Testis (tissue), 3 donors: ENCODE data around the gene TNS3. TPM values are rescaled to one million over a fixed set of nuclear protein-coding genes. Genes with fewer than 3 reads are reported as not detected.

Source experiments
- DNase-seq: peaks from one replicate; pipeline ENCODE4 v3.0.0-alpha.2; 2019
- H3K27ac ChIP-seq, 2 donors: fragments of 200-600 bp; sonication (generic); one replicate each; pipeline ENCODE4 v1.5.1; 2019
- H3K27me3 ChIP-seq: fragments of 200-600 bp; sonication (generic); one replicate; pipeline ENCODE4 v1.5.1; 2019
- H3K36me3 ChIP-seq: fragments of 200-600 bp; sonication (generic); one replicate; pipeline ENCODE4 v1.5.1; 2017; ENCODE audit warnings: low read depth; ENCODE audit errors: missing control alignments
- H3K4me1 ChIP-seq: fragments of 200-600 bp; sonication (generic); one replicate; pipeline ENCODE4 v1.5.1; 2019
- H3K4me3 ChIP-seq, 2 donors: fragments of 200-600 bp; sonication (generic); one replicate each; pipeline ENCODE4 v1.5.1; 2017 to 2019
- H3K9me3 ChIP-seq: fragments of 200-600 bp; sonication (generic); one replicate; pipeline ENCODE4 v1.5.1; 2017
- POLR2A ChIP-seq: fragments of 450-650 bp; IDR thresholded peaks from one replicate; pipeline ENCODE4 v1.6.1; 2017; ENCODE audit warnings: antibody characterized with exemption, mild to moderate bottlenecking, moderate library complexity
- WGBS, 2 donors: methylation state at CpG; one replicate each; pipeline ENCODE4 v1.1.5; 2018; 5-methylcytosine and 5-hydroxymethylcytosine counted together
- intact Hi-C: fragments of 100-400 bp; cut with DNase I; formaldehyde crosslinking; loops from one replicate; pipeline ENCODE4 v1.15.1; 2023; ENCODE audit warnings: low total_unique reads
- polyA plus RNA-seq: library from polyadenylated mRNA; stranded (reverse); fragments of 350-450 nt; fragmentation: Illumina TruSeq; extraction: RNeasy Lipid Tissue Mini Kit (QIAGEN cat#74804); gene quantifications from one replicate; pipeline ENCODE4 v1.2.3, GENCODE V29; 2014; ENCODE audit warnings: low read depth, low replicate concordance; ENCODE audit not compliant: insufficient read depth
- total RNA-seq, 2 donors: library from RNA; depleted of rRNA; stranded (reverse); fragments of >200 nt; gene quantifications; one replicate each; pipeline ENCODE4 v1.2.3, GENCODE V29; 2016
- TF ChIP-seq, protein P1 (sequence below), 3 experiments: fragments of 450-650 bp in 2 of 3; fragments of 200-600 bp in 1 of 3; sonication (generic) in 1 of 3; IDR thresholded peaks; one replicate each; pipeline ENCODE4 v1.5.1; 2016 to 2019; ENCODE audit warnings: antibody characterized with exemption in 3 of 3, mild to moderate bottlenecking in 2 of 3, moderate library complexity in 1 of 3

TNS3 gene
- total and polyA plus RNA-seq, 3 donors from 2014 or later, result 28.5 to 93.5 (median 60.0) TPM

DNA sequence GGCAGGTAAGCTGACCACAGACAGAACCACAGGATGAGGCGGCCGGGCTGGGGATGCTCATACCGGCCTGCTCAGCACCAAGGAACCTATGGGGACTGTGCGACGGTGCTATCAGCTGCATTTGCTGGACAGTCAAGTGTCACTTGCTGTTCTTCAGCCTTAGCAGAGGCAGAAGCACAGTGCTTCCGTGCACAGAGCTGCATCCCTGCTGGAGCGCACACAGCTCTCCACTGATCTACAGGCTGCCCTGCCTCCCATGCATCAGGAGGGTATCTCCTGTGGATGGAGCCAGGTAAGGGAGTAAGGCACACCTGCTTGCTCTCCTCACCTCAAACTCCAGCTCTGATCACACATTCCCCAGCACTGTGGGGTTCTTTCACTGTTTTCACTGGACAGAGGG, 97.5 kb downstream of the TNS3 start:
- WGBS, 2 donors, result 85% methylated on average over 5 to 7 of the region's 7 CpGs
- Histone ChIP-seq H3K36me3 (no peaks in the 10 kb centered on the region), H3K4me1 (peaks cover 55% of the 10 kb centered on the region), H3K9me3 (no peaks in the 10 kb centered on the region), H3K27me3 (no peaks in the 10 kb centered on the region), H3K27ac (no peak overlapping the region), H3K4me3 (no peak overlapping the region)
- TF ChIP-seq POLR2A, result no peak
- TF ChIP-seq, protein P1, sequence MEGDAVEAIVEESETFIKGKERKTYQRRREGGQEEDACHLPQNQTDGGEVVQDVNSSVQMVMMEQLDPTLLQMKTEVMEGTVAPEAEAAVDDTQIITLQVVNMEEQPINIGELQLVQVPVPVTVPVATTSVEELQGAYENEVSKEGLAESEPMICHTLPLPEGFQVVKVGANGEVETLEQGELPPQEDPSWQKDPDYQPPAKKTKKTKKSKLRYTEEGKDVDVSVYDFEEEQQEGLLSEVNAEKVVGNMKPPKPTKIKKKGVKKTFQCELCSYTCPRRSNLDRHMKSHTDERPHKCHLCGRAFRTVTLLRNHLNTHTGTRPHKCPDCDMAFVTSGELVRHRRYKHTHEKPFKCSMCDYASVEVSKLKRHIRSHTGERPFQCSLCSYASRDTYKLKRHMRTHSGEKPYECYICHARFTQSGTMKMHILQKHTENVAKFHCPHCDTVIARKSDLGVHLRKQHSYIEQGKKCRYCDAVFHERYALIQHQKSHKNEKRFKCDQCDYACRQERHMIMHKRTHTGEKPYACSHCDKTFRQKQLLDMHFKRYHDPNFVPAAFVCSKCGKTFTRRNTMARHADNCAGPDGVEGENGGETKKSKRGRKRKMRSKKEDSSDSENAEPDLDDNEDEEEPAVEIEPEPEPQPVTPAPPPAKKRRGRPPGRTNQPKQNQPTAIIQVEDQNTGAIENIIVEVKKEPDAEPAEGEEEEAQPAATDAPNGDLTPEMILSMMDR (IDR thresholded peaks at IDR 0.05), result no peak
- intact Hi-C loops, result no loop called here
- DNase-seq, result no peak

DNA sequence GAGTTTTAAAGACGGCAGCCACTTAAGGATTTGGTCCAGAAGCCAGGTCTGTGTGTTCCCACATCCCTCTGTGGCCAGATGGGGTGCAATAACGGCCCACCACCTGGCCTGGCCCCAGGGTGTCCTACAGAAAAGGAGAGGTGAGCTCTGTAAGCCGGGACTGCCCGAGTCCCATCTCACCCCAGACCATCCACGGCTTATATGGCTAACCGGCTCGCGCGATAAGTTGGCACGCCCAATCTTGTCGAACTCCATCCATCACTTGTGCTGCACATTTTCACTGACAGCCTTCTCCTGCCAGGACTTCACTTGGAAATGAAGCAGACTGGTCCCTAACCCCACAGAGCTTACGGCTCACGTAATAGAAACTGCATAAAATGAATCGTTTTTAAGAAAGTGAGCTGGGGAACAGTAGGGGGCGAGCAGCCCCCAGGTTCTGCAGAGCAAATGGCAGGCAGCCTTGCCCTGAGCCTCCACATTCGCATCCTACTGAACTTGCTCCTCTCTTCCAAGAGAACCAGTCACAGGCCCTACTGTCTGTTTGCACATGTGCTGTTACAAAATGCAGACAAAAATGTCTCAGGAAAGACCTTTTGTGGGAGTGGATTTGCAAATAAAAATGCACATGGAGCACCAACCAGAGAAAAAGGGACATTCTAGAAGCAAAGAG, 98.2 kb downstream of the TNS3 start:
- no peak overlapping the region for H3K27ac ChIP-seq
- no peaks in the 10 kb centered on the region for H3K9me3 ChIP-seq
- WGBS, 2 donors, result 89 to 94% methylated on average over 16 of the region's 16 CpGs
- H3K4me3 ChIP-seq, result no peak overlapping the region
- DNase-seq, result no peak
- intact Hi-C loops, result no loop called here
- TF ChIP-seq, protein P1 (IDR thresholded peaks at IDR 0.05), result no peak
- TF ChIP-seq POLR2A, result no peak
- H3K27me3 ChIP-seq, result no peaks in the 10 kb centered on the region
- no peaks in the 10 kb centered on the region for H3K36me3 ChIP-seq
- peaks cover 55% of the 10 kb centered on the region for H3K4me1 ChIP-seq

DNA sequence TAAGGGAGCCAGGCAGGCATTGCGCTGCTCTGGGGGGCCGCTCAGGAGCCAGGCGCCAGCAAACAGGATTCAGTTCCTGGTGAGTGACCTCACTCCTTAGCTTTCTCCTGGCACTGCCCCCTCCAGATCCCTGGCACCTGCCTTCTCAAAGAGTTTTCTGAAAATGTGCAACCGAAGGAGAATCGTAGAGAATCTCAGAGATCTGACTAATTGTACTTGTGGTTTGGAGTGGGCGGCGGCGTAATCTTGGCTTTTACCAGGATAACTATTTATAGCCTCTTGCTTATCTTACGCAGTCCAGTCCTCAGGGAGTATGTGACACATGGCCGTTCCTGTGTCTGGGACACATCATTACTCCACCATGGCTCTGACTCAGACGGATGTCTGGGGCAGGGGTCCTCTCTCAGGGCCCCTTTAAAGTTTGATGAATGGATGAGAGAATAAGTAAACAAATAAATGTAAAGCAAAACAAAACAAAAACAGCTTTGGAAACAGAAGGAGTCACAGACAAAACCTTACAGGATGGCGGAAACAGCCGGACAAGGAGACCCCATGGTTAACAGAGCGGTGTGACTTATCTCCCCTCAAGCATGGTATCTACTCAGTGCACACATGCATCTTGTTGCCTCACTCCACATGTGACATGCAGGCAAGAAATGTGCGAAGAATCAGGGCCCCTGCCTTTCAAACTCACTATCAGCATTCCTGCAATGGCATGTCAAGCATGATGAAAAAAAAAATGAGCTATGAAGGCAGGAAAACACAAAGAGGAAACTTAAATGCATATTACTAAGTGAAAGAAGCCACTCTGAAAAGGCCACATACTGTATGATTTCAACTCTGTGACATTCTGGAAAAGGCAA, 99.7 kb downstream of the TNS3 start:
- Histone ChIP-seq H3K4me1 (peaks cover 65% of the 10 kb centered on the region), H3K36me3 (no peaks in the 10 kb centered on the region), H3K27ac (peak overlapping the region; percentile 68 to 79), H3K4me3 (no peak overlapping the region), H3K27me3 (no peaks in the 10 kb centered on the region), H3K9me3 (no peaks in the 10 kb centered on the region)
- intact Hi-C loops, result no loop called here
- peak; percentile 53 for DNase-seq
- WGBS, 2 donors, result 41 to 67% methylated on average over 15 of the region's 15 CpGs
- no peak for TF ChIP-seq POLR2A
- TF ChIP-seq, protein P1 (IDR thresholded peaks at IDR 0.05), result no peak

DNA sequence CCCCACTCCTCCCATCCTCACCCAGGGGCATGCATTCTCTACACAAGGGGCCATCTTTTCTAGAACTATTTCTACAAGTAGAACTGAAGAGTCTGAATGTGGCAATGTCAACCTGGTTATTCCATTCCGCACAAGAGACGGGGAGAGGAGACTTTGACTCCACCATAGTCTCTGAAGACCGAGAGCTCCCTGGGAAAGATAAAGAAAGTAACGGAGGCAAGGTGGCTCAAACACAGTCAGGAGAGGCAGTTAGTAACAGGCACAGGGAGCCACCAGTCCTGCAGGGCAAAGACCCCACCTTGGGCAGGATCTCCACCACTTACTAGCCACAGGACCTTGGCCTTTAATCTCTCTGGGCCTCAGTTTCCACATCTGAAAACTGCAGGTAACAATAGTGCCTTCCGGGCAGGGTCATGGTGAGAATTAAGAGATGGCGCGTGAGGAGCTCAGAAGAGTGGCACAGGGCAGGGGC, 100.3 kb downstream of the TNS3 start:
- WGBS, 2 donors, result 78 to 89% methylated on average over 7 of the region's 7 CpGs
- peak overlapping the region; percentile 68 to 79 for H3K27ac ChIP-seq
- no peaks in the 10 kb centered on the region for H3K27me3 ChIP-seq
- no peaks in the 10 kb centered on the region for H3K36me3 ChIP-seq
- no peak for DNase-seq
- intact Hi-C loops, result no loop called here
- H3K4me1 ChIP-seq, result peaks cover 72% of the 10 kb centered on the region
- TF ChIP-seq POLR2A, result no peak
- TF ChIP-seq, protein P1 (IDR thresholded peaks at IDR 0.05), result no peak
- no peaks in the 10 kb centered on the region for H3K9me3 ChIP-seq
- no peak overlapping the region for H3K4me3 ChIP-seq
